ENCODE data around the gene CFAP298.
A peak's percentile ranks its signal among the peaks of the same experiment; 100 is the strongest.
"Not testable (repeated sequence)": the region's sequence is repeated elsewhere in the genome, so short reads cannot be mapped to it uniquely, and the experiment has no call there.

The CFAP298 gene

GRCh38 chr21:32612075-32612998 lies at the start of gene CFAP298:
Gene CFAP298, minus strand, starts transcription at chr21:32612377. Its CDS starts 134 bp downstream, at chr21:32612243.
- Mint-ChIP-seq H3K27ac (ENCODE audit: low read depth) (peak within 1 kb of the TSS; percentile 96), H3K27me3 (no peaks in the 10 kb centered on the region), H3K4me1 (peaks cover 12% of the 10 kb centered on the region), H3K9me3 (no peaks in the 10 kb centered on the region), H3K4me3 (peak within 1 kb of the TSS; percentile 96), H3K36me3 (ENCODE audit: insufficient read depth) (peaks cover 25% of the 10 kb centered on the region)
- DNase-seq (ENCODE audit: low spot score in 2 of 2) (peak; percentile 80 to 90), ATAC-seq (replicated peaks; ENCODE audit: extremely low read depth, poor library complexity, severe bottlenecking) (peak; percentile 95)

- not testable (repeated sequence) for ATAC-seq (replicated peaks; ENCODE audit: extremely low read depth, poor library complexity, severe bottlenecking); DNase-seq (ENCODE audit: low spot score in 2 of 2); H3K9me3 Mint-ChIP-seq; H3K4me1 Mint-ChIP-seq; H3K27me3 Mint-ChIP-seq; H3K4me3 Mint-ChIP-seq; H3K27ac Mint-ChIP-seq (ENCODE audit: low read depth)
- peaks cover 44% of the 10 kb centered on the region for H3K36me3 Mint-ChIP-seq (ENCODE audit: insufficient read depth)
Measured at GRCh38 chr21:32661026-32661782, 49.0 kb upstream of the CFAP298 start.

GRCh38 chr21:32658524-32658923 lies 46.3 kb upstream of the CFAP298 start:
- H3K27me3 Mint-ChIP-seq, result no peaks in the 10 kb centered on the region
- DNase-seq (ENCODE audit: low spot score in 2 of 2) (no peak), ATAC-seq (replicated peaks; ENCODE audit: extremely low read depth, poor library complexity, severe bottlenecking) (no peak)
- H3K4me3 Mint-ChIP-seq, result no peak overlapping the region
- H3K36me3 Mint-ChIP-seq (ENCODE audit: insufficient read depth), result peaks cover 30% of the 10 kb centered on the region
- H3K4me1 Mint-ChIP-seq, result no peaks in the 10 kb centered on the region
- no peaks in the 10 kb centered on the region for H3K9me3 Mint-ChIP-seq
- H3K27ac Mint-ChIP-seq (ENCODE audit: low read depth), result no peak overlapping the region

- Mint-ChIP-seq H3K4me3 (no peak overlapping the region), H3K27ac (ENCODE audit: low read depth) (no peak overlapping the region), H3K27me3 (no peaks in the 10 kb centered on the region), H3K9me3 (no peaks in the 10 kb centered on the region), H3K36me3 (ENCODE audit: insufficient read depth) (peaks cover 17% of the 10 kb centered on the region), H3K4me1 (no peaks in the 10 kb centered on the region)
- DNase-seq (ENCODE audit: low spot score in 2 of 2) (no peak), ATAC-seq (replicated peaks; ENCODE audit: extremely low read depth, poor library complexity, severe bottlenecking) (no peak)
Measured at GRCh38 chr21:32653326-32653901, 41.2 kb upstream of the CFAP298 start.

- Mint-ChIP-seq H3K4me1 (no peaks in the 10 kb centered on the region), H3K36me3 (ENCODE audit: insufficient read depth) (peaks cover 18% of the 10 kb centered on the region), H3K4me3 (no peak overlapping the region), H3K9me3 (no peaks in the 10 kb centered on the region), H3K27ac (ENCODE audit: low read depth) (no peak overlapping the region), H3K27me3 (no peaks in the 10 kb centered on the region)
- no peak for ATAC-seq (replicated peaks; ENCODE audit: extremely low read depth, poor library complexity, severe bottlenecking)
- no peak for DNase-seq (ENCODE audit: low spot score in 2 of 2)
Measured at GRCh38 chr21:32648165-32648564, 36.0 kb upstream of the CFAP298 start.

GRCh38 chr21:32645261-32646182 lies 33.3 kb upstream of the CFAP298 start:
- no peaks in the 10 kb centered on the region for H3K9me3 Mint-ChIP-seq
- H3K36me3 Mint-ChIP-seq (ENCODE audit: insufficient read depth), result peaks cover 31% of the 10 kb centered on the region
- no peaks in the 10 kb centered on the region for H3K27me3 Mint-ChIP-seq
- no peak overlapping the region for H3K27ac Mint-ChIP-seq (ENCODE audit: low read depth)
- DNase-seq (ENCODE audit: low spot score in 2 of 2) (no peak), ATAC-seq (replicated peaks; ENCODE audit: extremely low read depth, poor library complexity, severe bottlenecking) (no peak)
- H3K4me3 Mint-ChIP-seq, result no peak overlapping the region
- H3K4me1 Mint-ChIP-seq, result no peaks in the 10 kb centered on the region

- no peaks in the 10 kb centered on the region for H3K9me3 Mint-ChIP-seq
- H3K4me1 Mint-ChIP-seq, result no peaks in the 10 kb centered on the region
- H3K27ac Mint-ChIP-seq (ENCODE audit: low read depth), result no peak overlapping the region
- no peak overlapping the region for H3K4me3 Mint-ChIP-seq
- no peak for ATAC-seq (replicated peaks; ENCODE audit: extremely low read depth, poor library complexity, severe bottlenecking)
- no peaks in the 10 kb centered on the region for H3K27me3 Mint-ChIP-seq
- no peak for DNase-seq (ENCODE audit: low spot score in 2 of 2)
- peaks cover 49% of the 10 kb centered on the region for H3K36me3 Mint-ChIP-seq (ENCODE audit: insufficient read depth)
Measured at GRCh38 chr21:32641710-32642698, 29.8 kb upstream of the CFAP298 start.

- no peak overlapping the region for H3K4me3 Mint-ChIP-seq
- H3K36me3 Mint-ChIP-seq (ENCODE audit: insufficient read depth), result peaks cover 16% of the 10 kb centered on the region
- H3K27me3 Mint-ChIP-seq, result peaks cover 12% of the 10 kb centered on the region
- no peak overlapping the region for H3K27ac Mint-ChIP-seq (ENCODE audit: low read depth)
- no peaks in the 10 kb centered on the region for H3K9me3 Mint-ChIP-seq
- DNase-seq (ENCODE audit: low spot score in 2 of 2) (no peak), ATAC-seq (replicated peaks; ENCODE audit: extremely low read depth, poor library complexity, severe bottlenecking) (no peak)
- peaks cover 5% of the 10 kb centered on the region for H3K4me1 Mint-ChIP-seq
Measured at GRCh38 chr21:32626621-32627196, 14.5 kb upstream of the CFAP298 start.

- not testable (repeated sequence) for H3K36me3 Mint-ChIP-seq (ENCODE audit: insufficient read depth); H3K27ac Mint-ChIP-seq (ENCODE audit: low read depth); ATAC-seq (replicated peaks; ENCODE audit: extremely low read depth, poor library complexity, severe bottlenecking); DNase-seq (ENCODE audit: low spot score in 2 of 2); H3K4me1 Mint-ChIP-seq; H3K9me3 Mint-ChIP-seq; H3K4me3 Mint-ChIP-seq
- H3K27me3 Mint-ChIP-seq, result peaks cover 24% of the 10 kb centered on the region
Measured at GRCh38 chr21:32618218-32618617, 6.0 kb upstream of the CFAP298 start.

GRCh38 chr21:32613436-32614043 lies 1.4 kb upstream of the CFAP298 start:
- H3K27me3 Mint-ChIP-seq, result peaks cover 9% of the 10 kb centered on the region
- H3K4me3 Mint-ChIP-seq, result peak overlapping the region; percentile 96
- H3K36me3 Mint-ChIP-seq (ENCODE audit: insufficient read depth), result peaks cover 18% of the 10 kb centered on the region
- peak overlapping the region; percentile 96 for H3K27ac Mint-ChIP-seq (ENCODE audit: low read depth)
- H3K9me3 Mint-ChIP-seq, result no peaks in the 10 kb centered on the region
- peaks cover 12% of the 10 kb centered on the region for H3K4me1 Mint-ChIP-seq
- no peak for DNase-seq (ENCODE audit: low spot score in 2 of 2)
- ATAC-seq (replicated peaks; ENCODE audit: extremely low read depth, poor library complexity, severe bottlenecking), result no peak

Measured in central memory CD8-positive, alpha-beta T cell (primary cell).